ENCODE data around the gene TTC28.

- no peak for TF ChIP-seq CTCF (IDR thresholded peaks at IDR 0.05)
- no peak for TF ChIP-seq POLR2A (IDR thresholded peaks at IDR 0.05)
These were observed 364.7 kb downstream of the TTC28 start for GRCh38 chr22:28314959-28315358.

All from uterus (tissue), 2 donors.